ENCODE data around the gene SUGCT. TPM values are rescaled to one million over a fixed set of nuclear protein-coding genes. Genes with fewer than 3 reads are reported as not detected.

The SUGCT gene
- total RNA-seq, 1 donor from 2014 or later, result 9.9 TPM

DNA sequence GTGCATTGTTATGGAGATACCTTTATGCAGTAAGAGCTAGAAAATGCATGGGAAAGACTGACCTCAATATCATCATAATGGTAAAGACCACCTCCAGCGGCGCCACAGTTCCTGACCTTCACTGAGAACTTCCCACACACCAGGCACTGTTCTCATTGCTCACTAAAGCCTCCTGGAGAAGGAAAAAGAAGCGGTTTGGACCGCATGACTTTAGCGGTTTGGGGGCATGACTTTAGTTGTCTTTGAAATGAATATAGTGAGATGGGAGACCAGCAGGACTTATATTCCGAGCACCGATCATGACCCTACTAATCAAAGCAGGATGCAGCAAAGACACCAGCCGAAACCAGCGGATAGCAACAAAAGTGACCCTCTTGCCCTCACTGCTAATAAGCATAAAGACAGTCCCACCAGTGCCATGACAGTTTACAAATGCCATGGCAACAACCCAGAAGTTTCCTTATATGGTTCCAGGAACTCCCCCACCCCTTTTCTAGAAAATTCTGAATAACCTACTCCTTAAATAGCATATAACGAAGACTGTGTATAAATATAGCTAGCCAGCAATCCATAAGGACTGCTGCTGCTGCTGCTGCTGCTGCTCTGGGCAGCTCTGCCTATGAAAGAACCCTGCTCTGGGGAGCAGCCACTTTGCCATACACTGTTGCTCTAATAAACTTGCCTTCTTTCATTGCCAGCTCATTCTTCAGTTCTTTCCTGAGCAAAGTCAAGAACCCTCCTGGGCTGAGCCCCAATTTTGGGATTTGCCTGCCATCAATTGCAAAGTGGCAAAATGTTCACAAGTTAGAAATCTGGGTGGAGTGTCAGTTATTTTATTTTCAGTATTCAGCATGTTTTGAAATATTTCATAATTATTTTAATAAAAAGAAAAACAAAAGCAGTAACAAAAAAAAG, 694.1 kb downstream of the SUGCT start:
- DNase-seq, result no peak

DNA sequence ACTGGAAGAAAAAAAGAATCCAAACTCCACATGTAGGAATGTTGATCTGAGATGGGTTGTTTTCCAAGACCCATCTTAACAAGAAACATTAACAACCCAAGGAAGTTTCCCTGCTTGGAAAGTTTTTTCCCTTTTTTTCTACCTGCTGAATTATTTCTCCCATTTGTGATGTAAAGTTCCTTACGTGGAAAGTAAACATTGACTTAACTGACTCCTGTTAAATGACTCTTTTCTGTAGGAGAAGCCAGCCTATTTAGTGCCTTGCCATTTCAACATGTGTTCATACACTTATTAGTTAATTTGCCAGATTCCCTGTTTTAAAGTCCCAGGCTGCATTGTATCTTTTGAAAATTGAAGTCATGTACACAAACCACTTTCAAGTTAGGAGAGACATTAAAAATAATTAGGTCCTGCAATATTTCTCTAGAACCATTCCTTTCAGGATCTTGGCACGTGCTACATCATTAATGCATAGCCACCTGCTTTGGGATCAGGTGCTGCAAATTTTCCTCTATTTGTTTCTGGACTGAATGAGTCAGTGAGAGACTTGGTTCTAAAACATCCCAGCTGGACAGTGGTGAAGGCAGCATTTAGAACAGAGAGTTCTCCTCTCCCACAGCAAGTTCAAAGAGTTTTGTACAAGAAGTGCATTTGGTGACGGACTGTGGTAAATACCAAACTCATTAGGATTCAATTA, 698.5 kb downstream of the SUGCT start:
- no peak for DNase-seq

DNA sequence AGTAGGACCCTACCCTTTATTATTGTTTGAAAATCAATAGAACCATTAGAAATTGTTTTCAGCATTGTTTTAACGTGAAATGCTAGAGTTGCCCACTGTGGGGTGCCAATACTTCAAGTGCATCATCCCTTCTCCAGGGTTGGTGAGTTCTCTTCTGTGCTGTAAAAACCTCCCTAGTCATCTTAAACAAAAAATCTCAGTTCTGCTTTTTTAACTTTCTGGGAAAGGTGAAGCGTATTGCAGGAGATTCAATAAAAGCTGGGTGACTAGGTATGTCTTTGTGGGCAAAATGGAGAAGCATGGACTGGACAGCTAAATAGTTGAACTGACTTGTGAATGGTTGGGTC, 699.1 kb downstream of the SUGCT start:
- peak; percentile 14 for DNase-seq

DNA sequence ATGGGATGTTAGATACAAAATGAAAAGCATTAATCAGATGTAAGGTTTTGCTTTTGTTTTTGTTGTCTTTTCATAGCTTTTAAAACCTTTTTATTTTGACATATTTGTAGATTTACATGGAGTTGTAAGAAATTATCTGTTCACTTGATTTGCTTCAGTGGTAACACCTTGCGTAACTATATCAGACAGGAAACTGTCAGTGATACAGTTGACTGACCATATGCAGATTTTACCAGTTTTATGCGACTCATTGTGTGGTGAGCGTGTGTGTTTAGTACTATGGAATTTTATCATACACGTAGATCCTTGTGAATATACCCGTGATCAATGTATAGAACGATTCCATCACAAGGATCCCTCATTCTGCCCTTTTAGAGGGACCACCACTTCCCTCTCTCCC, 701.4 kb downstream of the SUGCT start:
- DNase-seq, result no peak

DNA sequence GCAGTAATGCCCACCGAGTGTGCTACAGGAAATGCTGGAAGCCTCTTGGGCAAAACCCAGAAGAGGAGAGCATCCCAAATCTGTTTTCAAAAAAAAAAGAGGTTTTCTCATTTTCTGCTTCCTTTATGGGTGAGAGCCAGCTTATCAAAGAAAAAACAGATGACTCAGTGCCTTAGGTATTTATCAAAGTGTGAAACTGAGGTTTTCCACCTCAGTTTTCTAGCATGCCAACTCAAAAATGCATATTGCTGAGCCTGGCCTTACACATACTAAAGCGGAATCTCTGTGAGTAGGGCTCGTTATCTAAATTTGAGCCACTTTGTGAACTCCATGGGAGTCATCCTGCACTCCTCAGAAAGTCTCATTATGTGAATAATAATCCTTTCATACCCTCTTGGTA, 705.1 kb downstream of the SUGCT start:
- DNase-seq, result no peak

DNA sequence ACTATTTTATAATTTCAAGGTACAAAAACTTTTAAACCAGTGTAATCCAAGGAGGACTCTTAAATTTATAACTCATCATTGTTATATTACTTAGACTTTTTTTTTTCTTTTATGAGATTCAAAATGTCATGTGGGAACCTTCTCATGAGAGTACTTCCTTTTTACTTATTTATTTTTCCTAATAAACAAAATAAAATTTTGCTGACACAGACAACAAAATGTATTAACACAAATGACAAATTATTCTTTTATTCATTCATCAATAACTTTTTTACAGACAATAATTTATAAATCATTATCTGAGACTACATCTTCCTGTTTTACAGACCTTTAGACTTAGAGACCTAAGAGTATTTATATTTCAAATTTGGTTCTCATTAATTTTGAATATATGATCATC, 706.2 kb downstream of the SUGCT start:
- DNase-seq, result no peak

DNA sequence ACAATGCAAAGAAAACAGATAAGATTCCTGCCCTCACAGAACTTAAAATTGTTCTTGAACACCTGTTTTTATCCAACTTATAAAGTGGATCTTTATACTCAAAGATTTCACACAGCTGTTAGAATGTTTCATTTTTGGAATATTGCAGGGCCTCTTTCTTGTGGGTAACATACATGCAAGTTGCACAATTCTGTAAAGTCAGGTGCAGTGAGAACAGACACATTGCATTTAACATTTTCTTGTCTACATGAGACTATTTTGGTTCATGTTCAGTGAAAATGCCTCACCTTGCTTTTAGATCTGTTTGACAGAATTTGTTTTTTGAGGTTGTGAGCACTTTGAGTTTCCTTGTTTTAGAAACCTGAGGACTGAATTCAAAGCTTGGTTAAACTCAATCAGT, 707.8 kb downstream of the SUGCT start:
- DNase-seq, result no peak

DNA sequence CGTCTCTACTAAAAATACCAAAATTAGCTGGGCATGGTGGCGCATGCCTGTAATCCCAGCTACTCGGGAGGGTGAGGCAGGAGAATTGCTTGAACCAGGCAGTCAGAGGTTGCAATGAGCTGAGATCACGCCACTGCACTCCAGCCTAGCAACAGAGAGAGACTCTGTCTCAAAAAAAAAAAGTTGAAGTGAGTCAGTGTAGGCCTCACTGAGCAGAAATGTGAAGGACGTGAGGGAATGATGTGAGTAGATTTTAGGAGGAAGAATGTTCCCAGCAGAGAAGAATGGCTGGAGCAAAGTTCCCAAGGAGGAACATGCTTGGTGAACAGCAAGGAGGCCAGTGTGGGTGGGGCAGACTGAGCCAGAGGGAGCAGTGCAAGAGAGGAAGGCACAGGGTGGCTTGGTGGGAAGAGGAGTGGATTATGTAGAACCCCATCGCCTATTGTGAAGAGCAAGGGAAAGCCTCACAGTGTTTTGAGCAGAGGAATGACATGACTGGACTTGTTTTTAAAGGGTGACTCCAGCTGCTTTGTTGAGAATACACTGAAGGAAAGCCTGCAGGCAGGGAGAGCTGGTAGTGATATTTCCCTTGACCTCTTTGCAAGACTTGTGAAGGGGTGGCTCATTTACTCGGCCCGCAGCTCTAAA, 708.7 kb downstream of the SUGCT start:
- DNase-seq, result no peak

DNA sequence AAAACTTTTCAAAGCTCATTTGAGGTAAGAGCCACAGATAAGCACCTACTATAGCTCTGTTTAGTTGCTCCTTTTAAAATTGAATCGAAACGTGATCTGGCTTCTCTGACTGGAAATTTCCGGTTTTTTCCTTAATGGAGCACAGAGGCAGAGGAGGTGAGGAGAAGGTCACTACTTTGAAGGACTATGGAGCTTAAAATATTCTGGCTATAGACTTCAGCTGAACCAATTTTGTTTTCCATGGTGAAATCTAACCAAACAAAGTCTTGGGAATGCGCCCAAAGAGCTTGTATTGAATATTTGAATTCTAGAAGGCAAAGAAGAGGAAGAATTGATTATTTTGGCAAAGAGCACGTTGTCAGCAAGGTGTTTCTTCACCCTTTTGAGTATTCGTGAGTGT, 711.1 kb downstream of the SUGCT start:
- peak; percentile 32 for DNase-seq

DNA sequence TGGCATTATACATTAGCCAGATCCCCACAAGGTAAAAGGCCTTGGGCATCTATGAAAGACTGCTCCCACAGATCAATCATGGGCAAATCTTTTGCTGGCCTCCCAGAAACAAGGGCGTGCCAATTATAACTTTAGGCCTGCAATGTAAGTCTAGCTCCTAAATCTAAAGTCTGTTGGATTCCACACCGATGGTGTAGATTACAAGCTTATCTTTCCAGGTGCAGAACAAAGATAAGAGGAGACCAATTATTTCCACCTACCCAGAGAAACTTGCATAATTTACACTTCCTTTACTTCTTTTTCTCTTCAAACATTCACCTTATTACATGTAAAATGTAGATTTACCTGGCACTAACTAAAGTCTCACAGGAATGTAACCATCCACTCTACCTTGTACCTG, 713.1 kb downstream of the SUGCT start:
- no peak for DNase-seq

DNA sequence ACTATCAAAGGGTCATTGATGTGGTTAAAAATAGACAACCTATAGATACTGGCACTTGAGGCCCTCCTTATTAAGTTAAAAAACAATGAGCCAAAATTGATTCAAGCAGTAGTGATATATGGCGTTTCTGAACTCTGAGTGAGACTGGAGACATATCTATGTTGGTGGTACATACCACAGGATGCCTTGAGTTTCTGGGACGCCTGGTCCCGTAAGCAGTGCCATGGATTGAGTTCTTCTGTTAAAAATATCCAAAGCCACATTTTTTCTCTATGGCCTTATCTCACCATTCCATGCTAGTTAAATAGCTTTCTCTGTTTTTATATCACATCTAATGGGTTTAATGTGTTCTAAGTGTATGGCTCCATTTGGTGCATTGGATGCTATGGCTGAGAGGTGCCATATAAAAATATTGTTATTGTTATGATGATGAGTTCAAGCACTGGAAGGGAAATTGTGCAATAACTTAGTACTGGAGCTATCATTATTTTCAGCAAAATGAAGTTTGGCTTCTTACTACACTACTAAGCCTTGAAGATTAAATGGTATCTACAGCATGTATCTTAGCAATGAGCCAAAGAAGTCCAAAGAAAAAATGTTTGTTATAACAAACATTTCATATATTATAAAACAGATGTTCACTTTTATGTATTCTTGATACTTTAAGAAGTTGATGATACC, 713.9 kb downstream of the SUGCT start:
- no peak for DNase-seq

DNA sequence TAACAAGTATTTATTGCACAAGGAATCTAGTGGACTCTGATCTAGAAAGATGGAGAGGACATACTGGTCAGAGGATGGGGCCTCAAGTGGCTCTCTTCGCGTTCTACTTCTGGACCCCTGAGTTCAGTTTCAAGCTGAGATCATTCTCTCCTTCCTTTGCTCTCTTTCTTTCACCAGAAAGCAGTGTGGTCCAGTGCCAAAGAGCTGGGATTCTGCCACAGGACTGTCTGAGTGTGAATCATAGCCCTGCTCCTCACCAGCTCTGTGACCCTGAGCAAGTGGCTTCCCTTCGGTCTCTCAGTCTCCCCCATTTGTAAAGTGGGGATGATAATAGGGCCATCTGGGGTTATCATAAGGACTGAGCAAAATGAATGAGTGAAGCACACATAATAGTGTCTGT, 715.2 kb downstream of the SUGCT start:
- DNase-seq, result no peak

DNA sequence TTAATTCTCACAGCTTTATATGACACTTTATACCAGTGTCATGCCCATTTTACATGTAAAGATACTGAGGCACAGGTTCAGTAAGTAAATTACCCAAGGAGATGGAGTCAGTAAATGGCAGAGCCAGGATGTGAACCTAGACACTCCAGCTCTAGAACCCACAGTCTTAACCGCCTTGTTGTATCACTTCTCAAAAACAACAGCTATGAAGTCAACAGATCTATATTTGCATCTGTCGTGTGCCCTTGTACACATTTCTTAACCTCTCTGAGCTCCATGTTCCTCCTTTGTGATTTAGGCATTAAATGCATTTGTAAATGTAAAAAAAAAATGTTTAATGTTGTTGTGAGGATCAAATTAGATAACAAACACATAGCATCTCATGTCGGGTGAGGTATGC, 716.2 kb downstream of the SUGCT start:
- DNase-seq, result no peak

DNA sequence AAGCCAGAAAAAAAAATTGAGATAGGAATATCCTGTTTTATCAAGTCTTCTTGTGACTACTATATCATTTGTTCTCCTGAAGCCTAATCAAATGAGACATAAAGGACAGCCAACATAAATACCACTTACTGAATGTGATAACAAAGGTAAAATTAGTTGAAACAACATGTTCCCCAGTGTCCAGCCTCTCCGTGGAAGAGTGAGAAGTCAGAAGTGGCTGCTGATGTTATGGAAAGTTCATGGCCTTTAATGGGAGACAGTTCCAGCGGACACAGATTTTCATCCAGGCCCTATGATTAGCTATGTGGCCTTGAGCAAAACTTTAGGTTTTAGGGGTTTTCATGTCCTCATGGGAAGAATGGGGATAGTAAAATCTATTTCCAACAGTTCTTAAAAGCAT, 724.3 kb downstream of the SUGCT start:
- DNase-seq, result no peak

DNA sequence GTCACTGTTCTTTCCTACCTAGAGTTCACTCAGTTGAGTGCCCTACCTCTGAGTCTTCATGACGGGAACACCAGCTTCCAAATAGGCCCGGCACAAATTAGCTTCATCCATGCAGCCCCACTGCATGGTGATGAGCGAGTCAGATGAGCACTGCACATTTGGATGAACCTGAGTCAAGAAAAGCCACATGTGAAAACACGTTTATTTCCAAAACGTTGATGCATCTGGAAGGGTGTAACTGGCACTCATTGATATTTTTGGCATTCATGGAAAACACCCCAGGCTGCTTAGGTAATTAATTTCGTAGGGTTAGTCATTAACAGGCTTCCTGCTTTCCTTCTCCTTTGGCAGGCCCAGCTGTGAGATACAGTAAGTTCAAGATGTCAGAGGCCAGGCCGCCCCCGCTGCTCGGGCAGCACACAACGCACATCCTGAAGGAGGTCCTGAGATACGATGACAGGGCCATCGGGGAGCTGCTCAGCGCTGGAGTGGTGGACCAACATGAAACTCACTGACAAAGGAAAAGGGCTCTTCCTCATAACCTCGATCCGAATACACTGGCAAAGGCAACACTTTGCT, 725.2 kb downstream of the SUGCT start:
- DNase-seq, result no peak

DNA sequence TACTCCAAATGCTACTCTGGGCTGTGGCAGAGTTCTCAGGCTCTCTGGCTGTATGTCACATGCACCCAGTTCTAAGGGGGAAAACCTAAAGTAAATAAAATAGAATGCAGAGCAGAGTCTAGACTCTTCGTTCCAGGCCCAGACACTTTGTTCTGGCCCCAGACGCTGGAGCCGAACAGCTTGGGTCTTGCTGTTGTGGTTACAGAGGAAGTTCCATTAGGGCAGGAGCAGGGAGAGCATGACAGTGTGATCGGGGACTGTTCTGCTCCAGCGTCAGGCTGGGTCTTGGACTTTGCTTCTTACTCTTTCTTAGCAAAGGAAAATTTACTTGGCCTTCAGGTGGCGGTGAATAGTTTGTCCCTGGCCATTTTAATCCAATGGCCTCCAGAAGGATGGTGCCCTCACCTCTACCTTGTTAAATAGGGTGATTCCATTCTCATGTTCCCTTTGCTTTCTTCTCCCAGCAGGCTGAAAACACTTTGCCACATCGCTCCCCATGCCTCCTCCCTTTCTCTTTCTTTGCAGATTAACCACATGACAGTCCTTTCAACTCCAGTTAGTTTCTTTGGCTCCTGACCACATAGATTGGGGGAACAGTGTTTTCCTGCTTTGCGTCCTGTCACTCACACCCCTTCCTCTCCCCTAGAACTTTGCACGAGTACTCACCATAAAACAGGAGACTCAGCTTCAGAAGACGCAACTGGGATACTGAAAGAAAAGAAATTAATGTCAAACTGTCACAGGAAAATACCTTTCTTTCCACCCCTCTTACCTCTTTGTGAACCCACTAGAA, 730.8 kb downstream of the SUGCT start:
- no peak for DNase-seq

DNA sequence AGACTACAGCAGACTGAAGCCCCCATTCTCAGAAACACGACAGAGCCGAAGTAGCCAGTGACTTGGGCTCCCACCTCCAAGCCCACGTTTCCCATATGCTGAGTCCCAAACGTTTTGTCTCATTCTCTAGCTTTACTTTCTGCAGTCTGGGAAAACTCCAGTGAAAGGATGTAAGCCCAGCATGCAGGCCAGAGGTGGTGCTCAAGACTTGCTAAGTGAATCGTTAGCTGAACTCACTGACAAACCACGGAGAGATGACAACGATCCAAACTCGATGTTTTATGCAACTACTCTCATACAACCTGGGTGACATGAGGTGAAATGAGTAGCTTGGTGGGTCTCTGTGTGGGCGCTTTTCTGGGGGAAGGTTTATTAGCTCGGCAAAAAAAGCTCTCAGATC, 731.8 kb downstream of the SUGCT start:
- DNase-seq, result peak; percentile 12

DNA sequence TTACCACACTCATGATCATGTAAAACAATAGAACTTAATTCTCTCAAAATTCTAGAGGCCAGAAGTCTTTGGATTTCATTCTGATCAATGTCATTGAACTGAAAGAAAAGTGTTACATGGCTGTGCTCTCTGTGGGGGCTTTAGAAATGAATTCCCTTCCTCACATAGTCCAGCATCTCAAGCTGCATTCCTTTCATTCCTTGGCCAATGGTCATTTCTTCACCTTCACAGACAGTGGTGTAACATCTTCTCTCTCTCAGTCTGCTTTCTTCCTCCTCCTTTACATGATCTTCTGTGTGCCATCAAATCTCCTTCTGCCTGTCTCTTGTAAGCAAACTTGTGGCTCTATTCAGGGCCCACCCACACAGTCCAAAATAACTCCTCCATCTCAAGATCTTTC, 735.3 kb downstream of the SUGCT start:
- DNase-seq, result no peak

DNA sequence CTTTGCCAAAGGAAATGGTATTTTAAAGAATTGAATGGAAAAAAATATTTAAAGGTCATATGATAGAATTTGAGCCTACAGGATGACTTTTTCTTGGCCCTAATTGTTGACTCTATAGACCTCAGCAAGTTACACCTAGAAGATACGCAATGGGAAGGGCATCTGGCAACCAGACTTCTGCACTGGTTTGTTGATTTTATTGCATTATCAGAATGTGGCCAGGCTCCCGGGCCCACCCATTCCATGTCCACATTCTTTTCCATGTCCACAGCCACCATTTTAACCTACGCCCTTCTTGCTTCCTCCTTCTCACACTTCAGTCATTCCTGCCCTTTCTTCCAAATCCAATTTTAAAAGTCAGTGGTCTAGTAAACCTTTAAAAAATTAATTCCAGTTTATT, 738.4 kb downstream of the SUGCT start:
- DNase-seq, result no peak

DNA sequence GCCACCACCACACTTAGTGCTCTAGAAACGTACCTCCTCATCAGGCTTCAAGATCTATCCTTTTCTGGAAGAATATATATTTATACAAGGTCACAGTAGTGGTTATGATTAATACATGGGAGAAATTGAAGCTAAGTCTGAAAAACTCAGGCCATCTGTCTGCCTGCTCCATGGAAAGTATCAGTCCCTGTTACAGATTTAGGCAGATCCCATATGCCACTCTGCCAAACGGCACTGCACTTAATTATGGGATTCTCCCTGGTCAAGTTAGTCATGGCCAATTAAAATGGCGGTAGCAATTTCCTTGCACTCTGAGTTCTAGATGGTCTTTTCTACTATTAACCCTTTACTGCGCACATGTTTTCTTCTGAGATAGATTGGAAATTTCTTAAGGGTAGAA, 740.0 kb downstream of the SUGCT start:
- DNase-seq, result no peak

DNA sequence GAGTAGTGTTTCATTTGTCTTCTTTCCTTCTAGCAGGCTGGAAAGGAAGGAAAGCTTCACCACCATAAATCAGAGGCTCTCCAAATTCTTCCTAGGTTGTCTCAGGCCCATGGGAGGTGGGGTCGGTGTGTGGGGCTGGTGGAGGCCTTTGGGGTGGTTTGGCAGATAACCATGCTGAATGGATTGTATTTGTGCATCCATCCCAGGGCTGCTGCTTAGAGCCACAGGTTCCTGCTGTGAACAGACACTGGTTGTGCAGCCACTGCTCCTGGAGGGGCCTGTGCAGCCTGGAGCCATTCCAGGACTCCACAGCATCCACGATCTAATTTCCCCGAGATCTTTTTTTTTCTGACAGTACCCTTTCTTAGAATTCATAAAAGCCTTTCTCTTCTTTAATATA, 741.8 kb downstream of the SUGCT start:
- no peak for DNase-seq
